Mononuclear cell (primary cell): ENCODE measurements around the gene FGL2. TPM values are rescaled to one million over a fixed set of nuclear protein-coding genes. Genes with fewer than 3 reads are reported as not detected.
"Not testable (repeated sequence)": the region's sequence is repeated elsewhere in the genome, so short reads cannot be mapped to it uniquely, and the experiment has no call there.

Experiments used
- H3K27me3 ChIP-seq: 2 replicates; pipeline ENCODE4 v1.6.0; 2011; ENCODE audit warnings: low read length, control low read depth; ENCODE audit not compliant: insufficient read depth
- H3K4me1 ChIP-seq: 2 replicates; pipeline ENCODE4 v1.5.1; 2011; ENCODE audit warnings: mild to moderate bottlenecking, low read length, control low read depth; ENCODE audit not compliant: insufficient read depth
- H3K4me3 ChIP-seq: 2 replicates; pipeline ENCODE4 v1.5.1; 2011; ENCODE audit warnings: mild to moderate bottlenecking, low read length, moderate library complexity
- H3K9me3 ChIP-seq: 2 replicates; pipeline ENCODE4 v1.5.1; 2011; ENCODE audit warnings: low read depth, mild to moderate bottlenecking, control low read depth, low read length
- total RNA-seq: library from RNA; depleted of rRNA; stranded (reverse); fragments of >200 nt; gene quantifications from one replicate; pipeline ENCODE4 v1.2.3, GENCODE V29; 2012

Gene FGL2
- total RNA-seq, 1 donor = 37.4 TPM

GRCh38 chr7:77154917-77155464 is 44.6 kb downstream of the FGL2 start:
- H3K27me3 ChIP-seq, H3K9me3 ChIP-seq, H3K4me3 ChIP-seq: not testable (repeated sequence)
- peaks cover 32% of the 10 kb centered on the region for H3K4me1 ChIP-seq

- H3K4me3 ChIP-seq, H3K9me3 ChIP-seq, H3K27me3 ChIP-seq: not testable (repeated sequence)
- H3K4me1 ChIP-seq = peaks cover 26% of the 10 kb centered on the region
Measured at GRCh38 chr7:77152232-77152631, 47.4 kb downstream of the FGL2 start.

Other genes with a start within 250 kb of the FGL2 start
- not detected for gene SPDYE17, start 167.5 kb downstream of the FGL2 start, total RNA-seq
- 0.21 TPM for gene SPDYE18, start 137.3 kb downstream of the FGL2 start, total RNA-seq
- gene CCDC146, start 77.2 kb downstream of the FGL2 start, total RNA-seq = 11.2 TPM
- gene GSAP, start 216.5 kb upstream of the FGL2 start, total RNA-seq = 48.0 TPM